Panc1 (cell line): Measurements from ENCODE around the gene RPH3AL.

ENCODE experiments used
- CTCF ChIP-seq: fragments of 450-650 bp; IDR thresholded peaks from 2 replicates; pipeline ENCODE4 v1.5.1; 2017; ENCODE audit warnings: mild to moderate bottlenecking
- POLR2AphosphoS5 ChIP-seq: IDR thresholded peaks from 2 replicates; pipeline ENCODE4 v1.6.1; 2012; ENCODE audit warnings: mild to moderate bottlenecking, low read depth, low read length, moderate library complexity
- REST ChIP-seq, 2 experiments: IDR thresholded peaks; 2 replicates each; pipeline ENCODE4 v1.6.1; 2011 to 2012; ENCODE audit warnings: low read depth in 2 of 2, control low read depth in 1 of 2, low read length in 1 of 2, mild to moderate bottlenecking in 1 of 2, moderate library complexity in 1 of 2; ENCODE audit not compliant: insufficient read depth in 1 of 2

DNA sequence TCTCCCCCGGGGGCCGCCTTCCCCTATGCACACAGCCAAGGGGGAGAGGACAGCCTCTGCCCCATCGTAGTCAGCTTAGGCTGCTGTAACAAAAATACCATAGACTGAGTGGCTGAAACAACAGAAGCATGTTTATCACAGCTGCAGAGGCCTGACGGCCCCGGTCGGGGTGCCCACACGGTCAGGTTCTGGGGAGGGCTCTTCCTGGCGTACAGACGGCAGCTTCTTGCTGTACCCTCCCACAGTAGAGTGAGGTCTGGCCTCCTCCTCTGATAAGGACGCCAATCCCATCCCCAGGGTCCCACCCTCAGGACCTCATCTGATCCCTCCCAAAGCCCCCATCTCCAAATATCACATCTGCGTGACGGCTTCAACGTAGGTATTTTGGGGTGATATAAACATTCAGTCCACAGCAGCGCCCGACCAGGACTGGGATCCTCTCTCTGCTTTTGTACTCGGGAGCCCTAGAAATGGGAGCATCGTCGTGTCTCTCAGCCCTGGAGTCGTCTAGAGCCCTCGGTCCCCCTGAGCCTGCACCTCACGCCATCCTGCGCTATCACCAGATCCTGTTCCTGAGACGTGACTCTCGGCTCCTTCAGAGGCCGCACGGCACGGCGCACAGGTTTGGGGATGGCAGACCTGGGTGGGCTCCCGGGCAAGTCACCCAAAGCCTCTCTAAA lies 67.8 kb downstream of the RPH3AL start:
- TF ChIP-seq POLR2AphosphoS5 (no peak), CTCF (no peak), REST (IDR thresholded peaks at IDR 0.05; ENCODE audit: insufficient read depth in 1 of 2, low read depth in 2 of 2, low read length in 1 of 2) (no peak)
